H9 (cell line): ENCODE measurements around the gene GPR157. TPM values are rescaled to one million over a fixed set of nuclear protein-coding genes. Genes with fewer than 3 reads are reported as not detected.
A peak's percentile ranks its signal among the peaks of the same experiment; 100 is the strongest.
"Not testable (repeated sequence)": the region's sequence is repeated elsewhere in the genome, so short reads cannot be mapped to it uniquely, and the experiment has no call there.

ENCODE experiments used
- DNase-seq: peaks from one replicate; pipeline ENCODE4 v3.0.0-alpha.2; 2017
- H2AFZ ChIP-seq: one replicate; pipeline ENCODE4 v1.6.1; 2013; ENCODE audit warnings: mild to moderate bottlenecking, low read length, control low read depth, moderate library complexity
- H2AK5ac ChIP-seq: 2 replicates; pipeline ENCODE4 v1.6.1; 2013; ENCODE audit warnings: low read length, control low read depth, mixed read lengths; ENCODE audit not compliant: insufficient read length
- H2BK120ac ChIP-seq: one replicate; pipeline ENCODE4 v1.6.1; 2013; ENCODE audit warnings: low read depth, mild to moderate bottlenecking, low read length, control low read depth, inconsistent platforms; ENCODE audit not compliant: poor library complexity, severe bottlenecking
- H2BK12ac ChIP-seq: 2 replicates; pipeline ENCODE4 v1.6.1; 2013; ENCODE audit warnings: low read length, control low read depth, mixed read lengths, low read depth; ENCODE audit not compliant: insufficient read length
- H2BK15ac ChIP-seq: 2 replicates; pipeline ENCODE4 v1.6.1; 2013; ENCODE audit warnings: low read depth, low read length, control low read depth
- H2BK20ac ChIP-seq: one replicate; pipeline ENCODE4 v1.6.1; 2013; ENCODE audit warnings: low read depth, mild to moderate bottlenecking, low read length, control low read depth, inconsistent platforms; ENCODE audit not compliant: poor library complexity, severe bottlenecking
- H2BK5ac ChIP-seq: 2 replicates; pipeline ENCODE4 v1.6.1; 2013; ENCODE audit warnings: low read length, control low read depth, mixed read lengths; ENCODE audit not compliant: insufficient read length
- H3K14ac ChIP-seq: 2 replicates; pipeline ENCODE4 v1.6.1; 2013; ENCODE audit warnings: low read length, control low read depth; ENCODE audit not compliant: insufficient read depth
- H3K18ac ChIP-seq: 2 replicates; pipeline ENCODE4 v1.6.1; 2013; ENCODE audit warnings: low read depth, mild to moderate bottlenecking, mixed read lengths, low read length, control low read depth; ENCODE audit not compliant: insufficient read length
- H3K23ac ChIP-seq: 2 replicates; pipeline ENCODE4 v1.6.1; 2013; ENCODE audit warnings: low read length, control low read depth, mixed read lengths, low read depth; ENCODE audit not compliant: insufficient read length
- H3K23me2 ChIP-seq: 2 replicates; pipeline ENCODE4 v1.6.1; 2013; ENCODE audit warnings: low read depth, mild to moderate bottlenecking, mixed read lengths, low read length, control low read depth; ENCODE audit not compliant: insufficient read length, poor library complexity, severe bottlenecking
- H3K27ac ChIP-seq: 2 replicates; pipeline ENCODE4 v1.5.1; 2013; ENCODE audit warnings: low read length, control low read depth, mixed read lengths, low read depth; ENCODE audit not compliant: insufficient read length
- H3K27me3 ChIP-seq: 2 replicates; pipeline ENCODE4 v1.6.1; 2013; ENCODE audit warnings: low read length, control low read depth, inconsistent platforms; ENCODE audit not compliant: insufficient read depth
- H3K4ac ChIP-seq: 2 replicates; pipeline ENCODE4 v1.6.1; 2013; ENCODE audit warnings: low read depth, mild to moderate bottlenecking, control low read depth, inconsistent platforms, low read length, moderate library complexity
- H3K4me1 ChIP-seq: 2 replicates; pipeline ENCODE4 v1.6.1; 2013; ENCODE audit warnings: low read length, control low read depth, inconsistent platforms; ENCODE audit not compliant: insufficient read depth
- H3K4me2 ChIP-seq: 2 replicates; pipeline ENCODE4 v1.6.1; 2013; ENCODE audit warnings: low read length, control low read depth, mixed read lengths; ENCODE audit not compliant: insufficient read length, insufficient read depth
- H3K56ac ChIP-seq: 2 replicates; pipeline ENCODE4 v1.6.1; 2013; ENCODE audit warnings: low read depth, mild to moderate bottlenecking, mixed read lengths, low read length, control low read depth; ENCODE audit not compliant: insufficient read length
- H3K79me1 ChIP-seq: 2 replicates; pipeline ENCODE4 v1.6.1; 2013; ENCODE audit warnings: low read depth, mild to moderate bottlenecking, moderate library complexity, low read length, control low read depth, inconsistent platforms; ENCODE audit not compliant: insufficient read depth, poor library complexity, severe bottlenecking
- H3K79me2 ChIP-seq: 2 replicates; pipeline ENCODE4 v1.6.1; 2013; ENCODE audit warnings: low read length, control low read depth, inconsistent platforms; ENCODE audit not compliant: insufficient read depth
- H3K9ac ChIP-seq: 2 replicates; pipeline ENCODE4 v1.6.1; 2013; ENCODE audit warnings: low read length, control low read depth, mixed read lengths; ENCODE audit not compliant: insufficient read length; ENCODE audit errors: extremely low read depth
- H3K9me3 ChIP-seq: one replicate; pipeline ENCODE4 v1.6.1; 2013; ENCODE audit warnings: low read depth, low read length, inconsistent platforms; ENCODE audit not compliant: control insufficient read depth
- H3T11ph ChIP-seq: one replicate; pipeline ENCODE4 v1.6.1; 2013; ENCODE audit warnings: mild to moderate bottlenecking, low read length, control low read depth, inconsistent platforms
- H4K20me1 ChIP-seq: one replicate; pipeline ENCODE4 v1.6.1; 2013; ENCODE audit not compliant: control insufficient read depth, insufficient read length, insufficient read depth
- H4K5ac ChIP-seq: 2 replicates; pipeline ENCODE4 v1.6.1; 2013; ENCODE audit warnings: low read depth, mild to moderate bottlenecking, mixed read lengths, low read length, control low read depth; ENCODE audit not compliant: insufficient read length
- H4K8ac ChIP-seq: replicated peaks from 2 replicates; pipeline ENCODE4 v1.6.1; 2013; ENCODE audit warnings: low read length, control low read depth, mixed read lengths, low read depth; ENCODE audit not compliant: insufficient read length
- H4K91ac ChIP-seq: 2 replicates; pipeline ENCODE4 v1.6.1; 2013; ENCODE audit warnings: low read depth, mild to moderate bottlenecking, moderate library complexity, mixed read lengths, low read length, control low read depth; ENCODE audit not compliant: insufficient read length
- H3K27ac Mint-ChIP-seq, 3 experiments: 2 replicates in 2 of 3; 3 replicates in 1 of 3; pipeline ENCODE4 v1.8.0; 2020 to 2021; ENCODE audit warnings: mixed read lengths in 3 of 3, mild to moderate bottlenecking in 1 of 3, moderate library complexity in 1 of 3
- H3K27me3 Mint-ChIP-seq: 2 replicates; pipeline ENCODE4 v1.8.0; 2021; ENCODE audit warnings: low read depth, mild to moderate bottlenecking, moderate library complexity, mixed read lengths
- H3K36me3 Mint-ChIP-seq, 3 experiments: 2 replicates in 2 of 3; 3 replicates in 1 of 3; pipeline ENCODE4 v1.8.0; 2020 to 2021; ENCODE audit warnings: low read depth in 3 of 3, mixed read lengths in 3 of 3; ENCODE audit not compliant: insufficient read depth in 1 of 3
- H3K4me1 Mint-ChIP-seq, 2 experiments: 2 replicates each; pipeline ENCODE4 v1.8.0; 2020; ENCODE audit warnings: mixed read lengths in 2 of 2
- H3K4me3 Mint-ChIP-seq, 2 experiments: 2 replicates in 1 of 2; 3 replicates in 1 of 2; pipeline ENCODE4 v1.8.0; 2020 to 2021; ENCODE audit warnings: mild to moderate bottlenecking in 2 of 2, mixed read lengths in 2 of 2, moderate library complexity in 1 of 2
- H3K9me3 Mint-ChIP-seq, 2 experiments: 2 replicates in 1 of 2; 3 replicates in 1 of 2; pipeline ENCODE4 v1.8.0; 2020; ENCODE audit warnings: mild to moderate bottlenecking in 2 of 2, mixed read lengths in 2 of 2, moderate library complexity in 1 of 2
- WGBS: extraction: QIAGEN DNeasy Blood & Tissue Kit; methylation state at CpG from one replicate; pipeline ENCODE4 v1.1.7; 2013; ENCODE audit warnings: missing lambda C conversion rate, low lambda C conversion rate, mixed read lengths; ENCODE audit not compliant: insufficient read length; ENCODE audit errors: extremely low coverage; 5-methylcytosine and 5-hydroxymethylcytosine counted together
- total RNA-seq: library from RNA; stranded (reverse); gene quantifications from 2 replicates; pipeline ENCODE4 v1.2.1, GENCODE V29; 2021
- TF ChIP-seq, protein P1 (sequence below): fragments of 200-600 bp; sonication (generic); conservative IDR thresholded peaks from 3 replicates; pipeline ENCODE4 v1.8.0; 2021; ENCODE audit warnings: antibody characterized with exemption, mild to moderate bottlenecking

GPR157 gene
- total RNA-seq, 1 experiment from 2014 or later, result 3.8 TPM

- H4K8ac ChIP-seq, result no peak overlapping the region
- H3K4me2 ChIP-seq, result no peak overlapping the region
- no peak overlapping the region for H3K27ac Mint-ChIP-seq
- H3K9me3 Mint-ChIP-seq, result peaks cover 21 to 32% of the 10 kb centered on the region in 2 experiments
- DNase-seq, result no peak
- TF ChIP-seq, protein P1, sequence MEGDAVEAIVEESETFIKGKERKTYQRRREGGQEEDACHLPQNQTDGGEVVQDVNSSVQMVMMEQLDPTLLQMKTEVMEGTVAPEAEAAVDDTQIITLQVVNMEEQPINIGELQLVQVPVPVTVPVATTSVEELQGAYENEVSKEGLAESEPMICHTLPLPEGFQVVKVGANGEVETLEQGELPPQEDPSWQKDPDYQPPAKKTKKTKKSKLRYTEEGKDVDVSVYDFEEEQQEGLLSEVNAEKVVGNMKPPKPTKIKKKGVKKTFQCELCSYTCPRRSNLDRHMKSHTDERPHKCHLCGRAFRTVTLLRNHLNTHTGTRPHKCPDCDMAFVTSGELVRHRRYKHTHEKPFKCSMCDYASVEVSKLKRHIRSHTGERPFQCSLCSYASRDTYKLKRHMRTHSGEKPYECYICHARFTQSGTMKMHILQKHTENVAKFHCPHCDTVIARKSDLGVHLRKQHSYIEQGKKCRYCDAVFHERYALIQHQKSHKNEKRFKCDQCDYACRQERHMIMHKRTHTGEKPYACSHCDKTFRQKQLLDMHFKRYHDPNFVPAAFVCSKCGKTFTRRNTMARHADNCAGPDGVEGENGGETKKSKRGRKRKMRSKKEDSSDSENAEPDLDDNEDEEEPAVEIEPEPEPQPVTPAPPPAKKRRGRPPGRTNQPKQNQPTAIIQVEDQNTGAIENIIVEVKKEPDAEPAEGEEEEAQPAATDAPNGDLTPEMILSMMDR, result no peak
- H2BK15ac ChIP-seq, result no peak overlapping the region
- H3K79me2 ChIP-seq, result no peaks in the 10 kb centered on the region
- no peak overlapping the region for H3K9ac ChIP-seq
- no peak overlapping the region for H2BK12ac ChIP-seq
- no peak overlapping the region for H3K4me3 Mint-ChIP-seq
- H2BK20ac ChIP-seq, result no peak overlapping the region
- no peaks in the 10 kb centered on the region; the same call in 1 of the 2 replicates for H3K27me3 Mint-ChIP-seq
- WGBS, result no CpG with 5 or more reads among the region's 2 CpGs
- no peaks in the 10 kb centered on the region for H3K23me2 ChIP-seq
- no peak overlapping the region for H3T11ph ChIP-seq
- no peaks in the 10 kb centered on the region for H3K9me3 ChIP-seq
- no peak overlapping the region for H3K23ac ChIP-seq
- H4K20me1 ChIP-seq, result no peaks in the 10 kb centered on the region
- H3K18ac ChIP-seq, result no peak overlapping the region
- no peak overlapping the region for H2BK5ac ChIP-seq
- H3K27me3 ChIP-seq, result no peaks in the 10 kb centered on the region
- no peak overlapping the region for H2AFZ ChIP-seq
- peaks cover 5 to 9% of the 10 kb centered on the region in 2 experiments for H3K4me1 Mint-ChIP-seq
- no peak overlapping the region for H4K5ac ChIP-seq
- peaks cover 7 to 26% (median 13%) of the 10 kb centered on the region in 3 experiments for H3K36me3 Mint-ChIP-seq
- no peak overlapping the region for H3K14ac ChIP-seq
- H2AK5ac ChIP-seq, result no peak overlapping the region
- no peak overlapping the region for H3K27ac ChIP-seq
- H3K56ac ChIP-seq, result no peak overlapping the region
- no peak overlapping the region for H3K4ac ChIP-seq
- no peak overlapping the region for H4K91ac ChIP-seq
- no peaks in the 10 kb centered on the region for H3K79me1 ChIP-seq
- H2BK120ac ChIP-seq, result no peak overlapping the region
- no peaks in the 10 kb centered on the region for H3K4me1 ChIP-seq
These were observed 33.1 kb downstream of the GPR157 start for GRCh38 chr1:9095818-9096217.

DNA sequence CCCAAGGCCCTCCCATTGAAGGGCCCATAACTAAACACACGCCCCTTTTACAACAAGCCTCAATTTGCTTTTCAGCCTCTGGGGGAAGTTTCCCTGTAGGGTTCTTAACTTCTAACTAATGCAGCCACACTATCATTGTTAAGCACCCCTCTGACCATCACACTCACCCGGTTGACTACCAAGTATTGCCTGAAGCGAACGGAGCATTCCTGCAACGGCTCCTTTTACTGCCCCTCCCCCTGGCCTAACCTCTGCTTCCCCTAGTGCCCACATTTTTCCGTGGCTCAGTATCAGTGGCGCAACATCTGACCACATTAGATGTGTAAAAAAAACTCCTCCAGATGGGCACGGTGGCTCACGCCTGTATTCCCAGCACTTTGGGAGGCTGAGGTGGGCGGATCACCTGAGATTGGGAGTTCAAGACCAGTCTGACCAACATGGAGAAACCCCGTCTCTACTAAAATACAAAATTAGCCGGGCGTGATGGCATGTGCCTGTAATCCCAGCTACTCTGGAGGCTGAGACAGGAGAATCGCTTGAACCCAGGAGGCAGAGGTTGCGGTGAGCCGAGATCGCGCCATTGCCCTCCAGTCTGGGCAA lies 34.8 kb downstream of the GPR157 start:
- H3K4me1 ChIP-seq, H3K79me2 ChIP-seq, H4K20me1 ChIP-seq, H3T11ph ChIP-seq, H2BK5ac ChIP-seq, H3K4ac ChIP-seq, DNase-seq, H3K79me1 ChIP-seq, H3K4me3 Mint-ChIP-seq, H2AFZ ChIP-seq, H4K5ac ChIP-seq, H3K27ac ChIP-seq, H2BK15ac ChIP-seq, H2BK20ac ChIP-seq, H3K27me3 ChIP-seq, H3K14ac ChIP-seq, H4K8ac ChIP-seq, H2AK5ac ChIP-seq, H3K18ac ChIP-seq, H3K27me3 Mint-ChIP-seq, H2BK120ac ChIP-seq, H2BK12ac ChIP-seq, H3K9me3 ChIP-seq, H3K4me1 Mint-ChIP-seq, H3K4me2 ChIP-seq, H4K91ac ChIP-seq, H3K23me2 ChIP-seq, H3K23ac ChIP-seq, H3K56ac ChIP-seq, H3K9ac ChIP-seq: not testable (repeated sequence)
- no CpG with 5 or more reads among the region's 18 CpGs for WGBS
- Mint-ChIP-seq H3K36me3 (peaks cover 7 to 28% (median 13%) of the 10 kb centered on the region in 3 experiments), H3K27ac (peak overlapping the region in 1 of 3 experiments; percentile 9; a peak in 1 of 7 replicates), H3K9me3 (peaks cover 23 to 34% of the 10 kb centered on the region in 2 experiments)
